Thyroid gland (tissue), 4 donors: Measurements from ENCODE around the gene KIAA1671.

Source experiments
- CTCF ChIP-seq, 6 experiments: fragments of 200-600 bp in 3 of 6; fragments of 450-650 bp in 3 of 6; sonication (generic) in 3 of 6; IDR thresholded peaks; one replicate each; pipeline ENCODE4 v1.5.1; 2016 to 2019; ENCODE audit warnings: antibody characterized with exemption in 6 of 6, mild to moderate bottlenecking in 2 of 6, inconsistent platforms in 1 of 6, moderate library complexity in 1 of 6
- POLR2A ChIP-seq, 2 donors: fragments of 450-650 bp; IDR thresholded peaks; one replicate each; pipeline ENCODE4 v1.6.1; 2017; ENCODE audit warnings: antibody characterized with exemption in 2 of 2, mild to moderate bottlenecking in 2 of 2, moderate library complexity in 1 of 2

GRCh38 chr22:24951942-24952836 is at the start of gene KIAA1671:
- TF ChIP-seq CTCF (IDR thresholded peaks at IDR 0.05) (peak; percentile 86 to 99 (median 96)), POLR2A (IDR thresholded peaks at IDR 0.05) (peak; percentile 93 to 96)
